GM18507 (cell line): Measurements from ENCODE around the gene MAVS.
"Not testable (repeated sequence)": the region's sequence is repeated elsewhere in the genome, so short reads cannot be mapped to it uniquely, and the experiment has no call there.

Experiments
- DNase-seq: peaks from one replicate; pipeline ENCODE4 v3.0.0; 2011; ENCODE audit warnings: low read depth; ENCODE audit not compliant: insufficient read length; ENCODE audit errors: extremely low spot score
- FAIRE-seq: peaks from 2 replicates; lab custom pipeline; 2011; peaks lifted over from hg19 to GRCh38; lab: Jason Lieb, UNC

Gene MAVS

GRCh38 chr20:3813848-3814581 lies 32.6 kb upstream of the MAVS start:
- FAIRE-seq = no peak
- DNase-seq = no peak

- FAIRE-seq = no peak
- DNase-seq = no peak
These were observed 31.6 kb upstream of the MAVS start for GRCh38 chr20:3814928-3815495.

GRCh38 chr20:3815703-3816315 lies 30.8 kb upstream of the MAVS start:
- FAIRE-seq = no peak
- DNase-seq = no peak

- FAIRE-seq = peak; percentile 60
- no peak for DNase-seq
These were observed 28.2 kb upstream of the MAVS start for GRCh38 chr20:3818155-3819151.

GRCh38 chr20:3819411-3820047 lies 27.1 kb upstream of the MAVS start:
- DNase-seq (no peak), FAIRE-seq (no peak)

- DNase-seq (peak; percentile 89), FAIRE-seq (peak; percentile 92)
These were observed 26.4 kb upstream of the MAVS start, which contains the start of gene AP5S1 for GRCh38 chr20:3820048-3820900. Gene AP5S1, plus strand, starts transcription at chr20:3820547. Its CDS starts 1,571 bp downstream, at chr20:3822118.

- no peak for DNase-seq
- FAIRE-seq = no peak
These were observed 25.5 kb upstream of the MAVS start for GRCh38 chr20:3820901-3821727.

GRCh38 chr20:3821996-3822395 lies 24.6 kb upstream of the MAVS start:
- FAIRE-seq = no peak

GRCh38 chr20:3823881-3824280 lies 22.8 kb upstream of the MAVS start:
- FAIRE-seq = no peak

More at GRCh38 chr20:3821996-3822395, 24.6 kb upstream of the MAVS start:
- DNase-seq = no peak

GRCh38 chr20:3825526-3825925 lies 21.1 kb upstream of the MAVS start:
- DNase-seq = no peak

More at GRCh38 chr20:3823881-3824280, 22.8 kb upstream of the MAVS start:
- no peak for DNase-seq

GRCh38 chr20:3826420-3826819 lies 20.2 kb upstream of the MAVS start:
- DNase-seq (no peak), FAIRE-seq (no peak)

More at GRCh38 chr20:3825526-3825925, 21.1 kb upstream of the MAVS start:
- no peak for FAIRE-seq

GRCh38 chr20:3828798-3829197 lies 17.8 kb upstream of the MAVS start:
- FAIRE-seq = no peak
- DNase-seq = no peak

GRCh38 chr20:3829891-3830290 lies 16.7 kb upstream of the MAVS start:
- not testable (repeated sequence) for FAIRE-seq, DNase-seq

- no peak for DNase-seq
- no peak for FAIRE-seq
These were observed 10.5 kb upstream of the MAVS start for GRCh38 chr20:3836132-3836531.

- DNase-seq (no peak), FAIRE-seq (no peak)
These were observed 7.3 kb upstream of the MAVS start for GRCh38 chr20:3839328-3839727.

- DNase-seq = not testable (repeated sequence)
These were observed 6.4 kb upstream of the MAVS start for GRCh38 chr20:3840201-3840600.

GRCh38 chr20:3842348-3842930 lies 4.2 kb upstream of the MAVS start:
- DNase-seq = no peak
- FAIRE-seq = no peak

More at GRCh38 chr20:3840201-3840600, 6.4 kb upstream of the MAVS start:
- not testable (repeated sequence) for FAIRE-seq
